Endothelial cell of umbilical vein (primary cell): Measurements from ENCODE around the gene GIPC3. TPM values are rescaled to one million over a fixed set of nuclear protein-coding genes. Genes with fewer than 3 reads are reported as not detected.

Source experiments
- BruUV-seq: library from RNA; stranded (reverse); fragments of 400-500 nt; replicated peaks from 2 replicates; lab custom pipeline; 2021; lab: Mats Ljungman, UMichigan
- CTCF ChIA-PET: fragments of 300-600, 350-600 bp; sonication (Branson Sonifier 250); formaldehyde crosslinking; loops from one replicate; lab custom pipeline; 2021; ENCODE audit warnings: antibody characterized with exemption, inconsistent platforms; lab: Charles Lee
- POLR2A ChIA-PET: fragments of 300-600, 350-600 bp; sonication (Branson Sonifier 250); formaldehyde crosslinking; loops from one replicate; lab custom pipeline; 2021; ENCODE audit warnings: antibody characterized with exemption, inconsistent platforms; lab: Charles Lee
- DNase-seq: peaks from one replicate; pipeline ENCODE4 v3.0.0-alpha.2; 2011; ENCODE audit warnings: low read depth, low spot score
- FAIRE-seq: peaks from 2 replicates; lab custom pipeline; 2011; peaks lifted over from hg19 to GRCh38; lab: Jason Lieb, UNC
- H2AFZ ChIP-seq: 2 replicates; pipeline ENCODE4 v1.6.0; 2012; ENCODE audit warnings: low read depth, low read length, control low read depth, inconsistent platforms
- H3K27ac ChIP-seq: 2 replicates; pipeline ENCODE4 v1.5.1; 2011; ENCODE audit warnings: low read depth, mild to moderate bottlenecking, control low read depth, low read length, moderate library complexity; ENCODE audit not compliant: insufficient read depth
- H3K27me3 ChIP-seq, 2 experiments: 2 replicates each; pipeline versions ENCODE4 v1.6.0 to v1.6.1; 2011; ENCODE audit warnings: low read length in 2 of 2, mixed read lengths in 1 of 2; ENCODE audit not compliant: control insufficient read depth in 2 of 2, insufficient read depth in 2 of 2
- H3K36me3 ChIP-seq, 2 experiments: 2 replicates in 1 of 2; 3 replicates in 1 of 2; pipeline ENCODE4 v1.5.1; 2011; ENCODE audit warnings: low read length in 2 of 2, mild to moderate bottlenecking in 1 of 2, moderate library complexity in 1 of 2; ENCODE audit not compliant: control insufficient read depth in 2 of 2, insufficient read depth in 2 of 2; ENCODE audit errors: extremely low read depth in 1 of 2
- H3K4me1 ChIP-seq: 3 replicates; pipeline ENCODE4 v1.5.1; 2011; ENCODE audit warnings: mild to moderate bottlenecking, low read length; ENCODE audit not compliant: control insufficient read depth, insufficient read depth; ENCODE audit errors: extremely low read depth
- H3K4me2 ChIP-seq: 2 replicates; pipeline ENCODE4 v1.6.1; 2011; ENCODE audit warnings: low read length, control low read depth, mixed read lengths; ENCODE audit not compliant: insufficient read depth
- H3K4me3 ChIP-seq, 3 experiments: fragments of 200-600 bp in 1 of 3; sonication (generic), shearing (Covaris generic) in 1 of 3; replicated peaks in 1 of 3; 2 replicates each; pipeline ENCODE4 v1.5.1; 2011 to 2016; ENCODE audit warnings: control low read depth in 3 of 3, low read length in 3 of 3, mild to moderate bottlenecking in 2 of 3, inconsistent platforms in 1 of 3, low read depth in 1 of 3, moderate library complexity in 1 of 3; ENCODE audit not compliant: insufficient read depth in 1 of 3
- H3K79me2 ChIP-seq: 2 replicates; pipeline ENCODE4 v1.6.0; 2012; ENCODE audit warnings: low read length, inconsistent platforms; ENCODE audit not compliant: control insufficient read depth, insufficient read depth
- H3K9ac ChIP-seq: replicated peaks from 2 replicates; pipeline ENCODE3; 2011; ENCODE audit warnings: low read length, control low read depth; ENCODE audit not compliant: insufficient read depth; ENCODE audit errors: extremely low read depth
- H3K9me1 ChIP-seq: replicated peaks from 3 replicates; pipeline ENCODE4 v1.6.0; 2011; ENCODE audit warnings: mild to moderate bottlenecking, low read length; ENCODE audit not compliant: control insufficient read depth, insufficient read depth; ENCODE audit errors: extremely low read depth
- H3K9me3 ChIP-seq: replicated peaks from 2 replicates; pipeline ENCODE4 v1.5.1; 2012; ENCODE audit warnings: low read length, inconsistent platforms; ENCODE audit not compliant: control insufficient read depth, insufficient read depth
- H4K20me1 ChIP-seq: replicated peaks from 2 replicates; pipeline ENCODE3; 2011; ENCODE audit warnings: mild to moderate bottlenecking, low read length; ENCODE audit not compliant: control insufficient read depth, insufficient read depth; ENCODE audit errors: extremely low read depth
- EZH2 ChIP-seq: IDR thresholded peaks from 2 replicates; pipeline ENCODE4 v1.6.1; 2012; ENCODE audit warnings: borderline replicate concordance, low read depth, mild to moderate bottlenecking, moderate library complexity, low read length, inconsistent platforms; ENCODE audit not compliant: severe bottlenecking
- FOS ChIP-seq: IDR thresholded peaks from 2 replicates; pipeline ENCODE4 v1.6.1; 2011; ENCODE audit warnings: mild to moderate bottlenecking, low read length, moderate library complexity, borderline replicate concordance; ENCODE audit not compliant: insufficient read depth
- GATA2 ChIP-seq: IDR thresholded peaks from 2 replicates; pipeline ENCODE4 v1.7.0; 2011; ENCODE audit warnings: low read depth, mild to moderate bottlenecking, moderate library complexity, mixed read lengths, low read length; ENCODE audit not compliant: insufficient read length, insufficient read depth
- JUN ChIP-seq: IDR thresholded peaks from 2 replicates; pipeline ENCODE4 v1.6.1; 2011; ENCODE audit warnings: borderline replicate concordance, low read depth; ENCODE audit not compliant: insufficient read length, insufficient read depth
- MYC ChIP-seq: IDR thresholded peaks from one replicate; pipeline ENCODE4 v1.6.1; 2011; ENCODE audit warnings: mild to moderate bottlenecking, low read depth, low read length
- POLR2A ChIP-seq: IDR thresholded peaks from 2 replicates; pipeline ENCODE4 v1.6.1; 2012; ENCODE audit warnings: low read depth, mild to moderate bottlenecking, control low read depth, low read length
- POLR2AphosphoS5 ChIP-seq: IDR thresholded peaks from 2 replicates; pipeline ENCODE4 v1.6.1; 2012; ENCODE audit warnings: low read depth, mild to moderate bottlenecking, control low read depth, low read length, moderate library complexity; ENCODE audit not compliant: insufficient read depth
- dilution Hi-C: fragments of 300-500 bp; cut with MboI; formaldehyde crosslinking; loops from one replicate; pipeline ENCODE4 v1.15.0; 2019; ENCODE audit warnings: low sequenced_read_pairs; ENCODE audit not compliant: extremely low pct_ligation_motif_present
- intact Hi-C: fragments of 100-400 bp; cut with micrococcal nuclease; formaldehyde crosslinking; loops from one replicate; pipeline ENCODE4 v1.10.0; 2022
- polyA plus RNA-seq, 4 experiments: library from polyadenylated mRNA; depleted of rRNA in 3 of 4; stranded (reverse) in 3 of 4; unstranded in 1 of 4; fragments of >200 nt; gene quantifications; 2 replicates each; pipeline versions ENCODE4 v1.2.1 to v1.2.3, GENCODE V29; 2011 to 2012; ENCODE audit warnings: missing spikeins in 1 of 4
- total RNA-seq: library from RNA; stranded (reverse); gene quantifications from 2 replicates; pipeline ENCODE4 v1.2.3, GENCODE V29; 2021
- TF ChIP-seq, protein P1 (sequence below), 2 donors: IDR thresholded peaks; 1 replicate in 1 of 2; 2 replicates in 1 of 2; pipeline ENCODE4 v1.5.1; 2011; ENCODE audit warnings: low read length in 2 of 2, mild to moderate bottlenecking in 2 of 2, moderate library complexity in 2 of 2, control low read depth in 1 of 2, inconsistent platforms in 1 of 2, low read depth in 1 of 2; ENCODE audit not compliant: insufficient read depth in 1 of 2; ENCODE audit errors: extremely low read depth in 1 of 2
- TF ChIP-seq, protein P2 (sequence below): IDR thresholded peaks from 2 replicates; pipeline ENCODE4 v1.6.1; 2011; ENCODE audit not compliant: insufficient read depth, insufficient read length

The GIPC3 gene
- total and polyA plus RNA-seq, 2 donors (not counting 3 experiments of a cell fraction or from before 2014, with no cell fraction given) = 2.2 to 6.6 TPM

DNA sequence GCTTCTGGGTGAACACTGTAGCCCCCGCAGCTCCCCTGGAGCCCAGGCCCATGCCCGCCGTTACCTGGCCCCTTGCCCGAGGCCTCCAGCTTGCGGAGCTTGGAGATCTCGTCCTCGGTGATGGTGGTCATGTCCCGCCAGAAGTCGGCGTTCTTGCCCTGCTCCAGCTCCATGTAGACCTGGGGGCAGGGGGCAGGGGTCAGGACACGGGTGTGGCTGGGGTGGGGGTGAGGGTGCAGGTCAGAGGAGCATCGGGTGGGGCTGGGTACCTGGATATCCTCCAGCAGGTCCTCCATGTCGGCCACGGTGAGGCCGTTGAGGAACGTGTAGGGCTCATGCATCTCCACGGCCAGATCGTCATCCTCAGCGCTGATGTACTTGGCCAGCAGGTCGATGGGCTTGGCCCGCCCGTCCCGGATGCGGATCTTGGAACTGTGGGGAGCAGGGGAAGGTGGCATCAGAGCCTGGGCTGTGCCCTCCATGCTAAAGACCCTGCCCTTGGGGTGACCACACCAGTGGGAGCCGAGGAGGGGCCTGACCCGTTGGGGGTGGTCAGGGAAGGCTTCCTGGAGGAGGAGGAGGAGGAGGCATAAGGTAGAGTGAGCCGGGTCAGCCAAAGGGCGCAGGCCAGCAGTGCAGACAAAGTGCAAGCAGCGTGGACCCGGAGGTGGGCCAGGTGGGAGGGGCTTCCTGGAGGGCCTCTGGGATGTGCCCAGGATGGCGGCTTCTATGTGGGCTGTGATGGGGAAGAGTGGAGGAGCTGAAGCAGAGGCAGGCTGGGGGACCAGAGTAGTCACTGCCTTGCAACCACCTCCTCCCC, 33.7 kb downstream of the GIPC3 start:
- Histone ChIP-seq H3K4me2 (no peak overlapping the region), H3K4me1 (no peaks in the 10 kb centered on the region), H3K9me3 (no peaks in the 10 kb centered on the region), H3K27me3 (no peaks in the 10 kb centered on the region), H3K27ac (no peak overlapping the region), H3K9me1 (no peaks in the 10 kb centered on the region), H3K9ac (no peak overlapping the region), H3K4me3 (no peak overlapping the region), H3K36me3 (peaks cover 0 to 25% of the 10 kb centered on the region in 2 experiments), H3K79me2 (no peaks in the 10 kb centered on the region), H2AFZ (no peak overlapping the region), H4K20me1 (no peaks in the 10 kb centered on the region)
- intact Hi-C loops (loop anchor here (1.0 kb wide), 2 partner anchors 33 to 74 kb away; no protein-coding TSS in a partner anchor), dilution Hi-C loops (no loop called here)
- CTCF ChIA-PET = interaction anchor here (0.8 to 2.1 kb wide), 7 partner anchors 12 to 74 kb away, joined by 3 to 13 read pairs (median 5); partner anchors contain the start of genes GIPC3 and TBXA2R
- BruUV-seq = no TSS peak
- FAIRE-seq (no peak), DNase-seq (no peak)
- TF ChIP-seq, protein P1, sequence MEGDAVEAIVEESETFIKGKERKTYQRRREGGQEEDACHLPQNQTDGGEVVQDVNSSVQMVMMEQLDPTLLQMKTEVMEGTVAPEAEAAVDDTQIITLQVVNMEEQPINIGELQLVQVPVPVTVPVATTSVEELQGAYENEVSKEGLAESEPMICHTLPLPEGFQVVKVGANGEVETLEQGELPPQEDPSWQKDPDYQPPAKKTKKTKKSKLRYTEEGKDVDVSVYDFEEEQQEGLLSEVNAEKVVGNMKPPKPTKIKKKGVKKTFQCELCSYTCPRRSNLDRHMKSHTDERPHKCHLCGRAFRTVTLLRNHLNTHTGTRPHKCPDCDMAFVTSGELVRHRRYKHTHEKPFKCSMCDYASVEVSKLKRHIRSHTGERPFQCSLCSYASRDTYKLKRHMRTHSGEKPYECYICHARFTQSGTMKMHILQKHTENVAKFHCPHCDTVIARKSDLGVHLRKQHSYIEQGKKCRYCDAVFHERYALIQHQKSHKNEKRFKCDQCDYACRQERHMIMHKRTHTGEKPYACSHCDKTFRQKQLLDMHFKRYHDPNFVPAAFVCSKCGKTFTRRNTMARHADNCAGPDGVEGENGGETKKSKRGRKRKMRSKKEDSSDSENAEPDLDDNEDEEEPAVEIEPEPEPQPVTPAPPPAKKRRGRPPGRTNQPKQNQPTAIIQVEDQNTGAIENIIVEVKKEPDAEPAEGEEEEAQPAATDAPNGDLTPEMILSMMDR (IDR thresholded peaks at IDR 0.05; ENCODE audit: extremely low read depth in 1 of 2, insufficient read depth in 1 of 2, low read depth in 1 of 2, low read length in 2 of 2) = no peak
- no peak for TF ChIP-seq JUN
- TF ChIP-seq, protein P2, sequence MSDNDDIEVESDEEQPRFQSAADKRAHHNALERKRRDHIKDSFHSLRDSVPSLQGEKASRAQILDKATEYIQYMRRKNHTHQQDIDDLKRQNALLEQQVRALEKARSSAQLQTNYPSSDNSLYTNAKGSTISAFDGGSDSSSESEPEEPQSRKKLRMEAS = no peak
- no peak for TF ChIP-seq EZH2
- no peak for TF ChIP-seq POLR2A
- no peak for TF ChIP-seq FOS
- TF ChIP-seq GATA2 = no peak
- no peak for TF ChIP-seq POLR2AphosphoS5
- no peak for TF ChIP-seq MYC
- POLR2A ChIA-PET = no interaction called here
